GM12801 (cell line): ENCODE data around the gene ZSWIM3.

ENCODE experiments used
- CTCF ChIP-seq: IDR thresholded peaks from one replicate; pipeline ENCODE4 v1.5.1; 2011; ENCODE audit warnings: control low read depth; ENCODE audit not compliant: insufficient read length; ENCODE audit errors: extremely low read depth

The ZSWIM3 gene

GRCh38 chr20:45851501-45851900, 5.9 kb upstream of the ZSWIM3 start:
- no peak for TF ChIP-seq CTCF

- TF ChIP-seq CTCF, result no peak
Measured at GRCh38 chr20:45852326-45852725, 5.1 kb upstream of the ZSWIM3 start.

- no peak for TF ChIP-seq CTCF
Measured at GRCh38 chr20:45853484-45853883, 3.9 kb upstream of the ZSWIM3 start.

GRCh38 chr20:45857882-45858216, 435 bp downstream of the ZSWIM3 start:
- no peak for TF ChIP-seq CTCF

- no peak for TF ChIP-seq CTCF
Measured at GRCh38 chr20:45859916-45860315, 2.5 kb downstream of the ZSWIM3 start.

GRCh38 chr20:45860560-45861220, 3.3 kb downstream of the ZSWIM3 start:
- TF ChIP-seq CTCF, result no peak

- TF ChIP-seq CTCF, result no peak
Measured at GRCh38 chr20:45861221-45862075, 4.0 kb downstream of the ZSWIM3 start.
